Measurements from ENCODE around the gene CCDC178.

CCDC178 gene

DNA sequence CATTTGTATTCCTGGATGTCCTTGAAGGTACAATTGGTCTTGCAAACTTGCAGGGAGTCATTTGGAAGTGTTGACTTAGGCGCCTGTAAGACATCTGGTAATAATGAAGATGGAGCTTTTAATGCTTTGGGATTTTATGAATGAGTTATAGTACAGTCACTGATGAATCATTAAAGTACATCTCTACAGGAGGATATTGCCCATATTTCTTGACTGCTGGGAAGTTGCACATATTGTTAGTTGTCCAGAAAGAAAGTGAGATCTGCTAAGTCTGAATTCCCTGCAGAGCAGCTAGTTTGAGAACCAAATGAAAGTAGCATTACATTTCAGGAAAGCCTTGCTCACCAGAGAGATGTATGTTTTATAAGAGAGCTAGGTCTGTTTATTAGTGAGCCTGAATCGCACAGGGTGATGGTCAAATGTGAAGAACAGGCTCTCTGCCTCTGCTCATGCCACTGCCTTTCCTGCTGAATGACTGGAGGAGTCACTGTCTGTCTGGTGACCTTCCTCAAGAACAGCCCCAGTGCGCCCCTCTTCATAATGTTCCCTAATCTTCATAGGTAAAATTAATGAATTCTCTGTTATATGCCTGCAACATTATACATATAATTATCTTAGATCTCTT, 528.7 kb downstream of the CCDC178 start:
- no peak for DNase-seq (ENCODE audit: low read depth)

DNA sequence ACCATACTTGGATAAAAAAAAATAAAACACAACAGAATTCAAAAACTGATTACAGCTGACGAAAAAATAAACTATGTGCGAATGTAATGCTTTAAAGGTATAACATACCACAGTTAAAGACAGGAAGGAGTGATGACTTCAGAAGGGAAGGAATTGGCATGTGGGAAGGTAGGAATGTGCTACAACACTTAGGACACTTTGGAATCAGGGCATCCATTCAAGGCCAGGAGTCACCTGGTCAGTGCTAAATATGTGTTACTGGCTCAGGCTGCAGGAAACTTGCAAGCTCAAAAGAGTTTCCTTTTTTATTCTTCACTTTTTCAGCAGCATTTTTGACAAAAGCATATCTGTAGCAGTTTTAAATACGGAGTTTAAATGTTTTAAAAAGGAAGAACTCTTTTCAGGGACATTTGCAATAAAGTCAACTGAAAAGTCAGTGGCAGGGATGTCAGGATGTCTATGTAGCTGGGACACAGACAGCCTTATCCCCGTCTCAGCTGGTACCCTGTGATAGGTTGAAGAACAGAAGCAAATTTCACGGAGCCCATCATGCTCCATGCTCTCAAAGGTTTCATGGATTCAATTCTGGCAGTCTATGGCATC, 529.7 kb downstream of the CCDC178 start:
- no peak for DNase-seq (ENCODE audit: low read depth)

DNA sequence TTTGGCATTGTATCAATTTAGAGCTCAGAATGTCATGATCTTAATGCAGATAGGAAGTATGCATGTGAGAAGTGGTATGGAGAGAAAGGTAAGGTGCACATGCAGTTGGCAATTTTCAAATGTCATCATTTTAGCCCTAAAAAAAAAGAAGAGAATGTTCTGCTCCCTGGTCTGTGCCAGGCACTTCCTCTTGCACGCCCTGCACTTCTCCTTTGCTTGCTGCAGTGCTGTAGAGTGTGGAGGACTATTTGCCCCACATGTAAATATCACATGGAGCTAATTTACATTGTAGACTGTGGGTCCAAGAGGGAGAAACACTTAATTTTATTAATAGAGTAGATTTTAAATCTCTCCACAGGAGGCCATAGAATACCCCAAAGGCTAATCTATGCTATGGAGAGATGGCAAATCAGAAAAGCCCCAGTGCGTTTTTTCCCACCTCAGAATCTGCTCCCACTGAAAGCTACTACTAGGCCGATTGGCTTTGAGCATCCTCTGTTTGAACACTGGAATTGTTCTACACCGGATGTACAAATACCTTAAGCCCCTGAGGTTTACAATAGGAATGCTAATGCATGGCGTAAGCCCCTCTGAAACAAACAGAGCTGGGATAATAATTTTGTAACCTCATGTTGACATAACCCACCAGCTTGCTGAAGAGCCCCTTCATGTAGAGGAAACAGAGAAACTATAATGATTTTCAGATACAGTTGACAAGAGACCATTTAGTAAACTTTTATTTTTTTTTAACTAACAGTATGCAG, 530.5 kb downstream of the CCDC178 start:
- no peak for DNase-seq (ENCODE audit: low read depth)

DNA sequence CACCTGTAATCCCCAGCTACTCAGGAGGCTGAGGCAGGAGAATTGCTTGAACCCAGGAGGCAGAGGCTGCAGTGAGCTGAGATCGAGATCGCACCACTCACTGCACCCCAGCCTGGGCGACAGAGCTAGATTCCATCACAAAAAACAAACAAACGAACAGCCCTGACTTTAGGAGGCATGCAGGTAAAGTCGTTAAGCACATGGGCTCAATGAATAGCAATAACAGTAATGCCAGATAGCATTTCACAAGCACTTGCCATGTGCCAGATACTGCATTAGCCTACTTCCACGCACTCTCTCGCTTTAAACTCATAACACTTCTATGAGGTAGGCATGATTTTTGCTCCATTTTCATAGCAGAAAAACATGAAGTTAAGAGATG, 532.1 kb downstream of the CCDC178 start:
- no peak for DNase-seq (ENCODE audit: low read depth)

DNA sequence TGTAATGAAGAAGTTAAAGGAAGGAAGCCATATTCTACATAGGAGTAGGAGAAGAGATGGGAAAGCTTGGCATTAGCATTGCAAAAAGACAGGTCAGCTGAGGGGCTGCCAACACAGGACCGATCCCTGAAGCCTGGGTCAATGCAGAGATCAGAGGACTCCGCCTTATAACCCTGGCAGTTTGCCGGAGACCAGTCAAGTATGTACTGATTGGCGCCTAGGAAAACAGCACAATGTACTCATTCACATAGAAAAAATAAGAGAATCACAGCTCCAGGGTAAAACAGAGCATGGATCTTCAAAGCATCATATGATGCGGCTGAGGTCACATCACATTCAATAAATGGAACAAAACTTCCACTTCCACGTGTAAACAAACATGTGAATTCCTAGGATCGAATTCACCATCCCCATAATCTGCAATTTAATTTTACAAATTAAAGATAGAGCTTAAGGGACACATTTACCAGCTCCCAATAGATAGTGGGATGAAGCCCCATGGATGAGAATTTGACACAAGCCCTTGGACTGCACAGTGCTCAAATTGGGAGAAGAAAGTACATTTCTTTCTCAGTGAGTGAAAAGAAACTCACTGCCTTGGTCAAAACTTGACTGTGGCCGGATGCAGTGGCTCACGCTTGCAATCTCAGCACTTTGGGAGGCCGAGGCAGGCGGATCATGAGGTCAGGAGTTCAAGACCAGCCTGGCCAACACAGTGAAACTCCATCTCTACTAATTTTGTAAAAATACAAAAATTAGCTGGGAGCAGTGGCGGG, 532.7 kb downstream of the CCDC178 start:
- no peak for DNase-seq (ENCODE audit: low read depth)

DNA sequence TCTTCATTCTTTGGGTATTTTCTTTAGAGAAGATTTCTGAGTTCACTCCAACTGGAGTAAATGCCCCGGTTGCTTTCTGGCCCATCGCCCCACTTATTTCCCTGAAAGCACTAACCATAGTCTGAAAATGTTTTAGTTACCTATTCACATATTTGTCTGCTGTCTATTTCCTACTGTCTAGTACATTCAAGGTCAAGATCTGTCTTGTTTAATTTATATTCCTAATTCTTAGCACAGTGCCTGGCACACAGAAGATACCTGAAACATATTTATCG, 533.3 kb downstream of the CCDC178 start:
- DNase-seq (ENCODE audit: low read depth), result no peak

DNA sequence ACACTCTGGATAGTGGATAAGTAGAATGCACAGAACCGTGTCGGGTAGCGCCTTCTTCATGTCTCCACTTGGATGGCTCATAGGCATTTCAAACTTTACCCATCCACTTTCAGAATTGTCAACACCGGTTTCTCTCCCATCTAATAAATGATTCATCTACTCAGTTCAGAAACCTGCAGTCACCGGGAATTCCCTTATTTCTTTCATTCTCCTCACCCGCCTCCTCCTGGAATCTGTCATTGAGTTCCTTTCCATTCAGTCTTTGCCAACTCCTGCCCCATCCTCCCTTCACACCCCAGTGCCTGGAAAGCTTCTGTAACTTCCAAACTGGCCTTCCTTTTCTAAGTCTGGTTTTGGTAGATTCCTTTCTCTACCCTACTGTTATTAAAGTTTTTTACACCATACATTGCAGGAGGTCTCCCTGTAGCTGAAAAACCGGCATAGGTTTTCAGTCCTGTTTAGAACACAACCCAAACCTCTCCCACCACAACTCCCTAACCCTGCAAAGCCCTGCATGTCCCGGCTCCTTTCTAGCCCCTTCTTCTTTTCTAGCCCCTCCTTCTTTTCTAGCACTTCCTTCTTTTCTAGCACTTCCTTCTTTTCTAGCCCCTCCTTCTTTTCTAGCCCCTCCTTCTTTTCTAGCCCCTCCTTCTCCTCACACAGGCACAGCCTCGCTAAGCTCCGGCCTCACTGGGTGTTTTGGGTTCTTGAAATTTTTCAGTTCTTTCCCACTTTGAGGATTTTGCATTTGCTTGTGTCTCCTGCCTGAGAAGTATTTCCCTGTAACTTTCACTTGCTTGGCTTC, 533.8 kb downstream of the CCDC178 start:
- no peak for DNase-seq (ENCODE audit: low read depth)

DNA sequence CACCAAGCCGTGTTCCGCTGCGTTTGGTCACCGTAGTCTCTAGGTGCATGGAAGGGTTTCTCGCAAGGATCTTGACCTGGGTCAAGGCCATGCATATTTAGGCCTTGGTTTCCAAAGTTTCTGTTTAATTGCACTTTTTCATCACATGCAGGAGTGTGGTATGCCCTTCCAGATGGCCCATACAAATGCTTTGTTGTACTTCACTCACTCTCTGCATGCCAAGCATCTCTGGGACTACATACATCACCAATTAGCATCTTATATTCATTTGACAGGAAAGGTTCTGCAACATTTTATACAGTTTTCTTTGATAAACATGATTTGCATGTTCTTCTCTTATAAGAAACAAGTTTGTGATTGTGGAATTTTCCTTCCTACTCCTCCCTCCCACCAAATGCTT, 534.9 kb downstream of the CCDC178 start:
- DNase-seq (ENCODE audit: low read depth), result no peak

DNA sequence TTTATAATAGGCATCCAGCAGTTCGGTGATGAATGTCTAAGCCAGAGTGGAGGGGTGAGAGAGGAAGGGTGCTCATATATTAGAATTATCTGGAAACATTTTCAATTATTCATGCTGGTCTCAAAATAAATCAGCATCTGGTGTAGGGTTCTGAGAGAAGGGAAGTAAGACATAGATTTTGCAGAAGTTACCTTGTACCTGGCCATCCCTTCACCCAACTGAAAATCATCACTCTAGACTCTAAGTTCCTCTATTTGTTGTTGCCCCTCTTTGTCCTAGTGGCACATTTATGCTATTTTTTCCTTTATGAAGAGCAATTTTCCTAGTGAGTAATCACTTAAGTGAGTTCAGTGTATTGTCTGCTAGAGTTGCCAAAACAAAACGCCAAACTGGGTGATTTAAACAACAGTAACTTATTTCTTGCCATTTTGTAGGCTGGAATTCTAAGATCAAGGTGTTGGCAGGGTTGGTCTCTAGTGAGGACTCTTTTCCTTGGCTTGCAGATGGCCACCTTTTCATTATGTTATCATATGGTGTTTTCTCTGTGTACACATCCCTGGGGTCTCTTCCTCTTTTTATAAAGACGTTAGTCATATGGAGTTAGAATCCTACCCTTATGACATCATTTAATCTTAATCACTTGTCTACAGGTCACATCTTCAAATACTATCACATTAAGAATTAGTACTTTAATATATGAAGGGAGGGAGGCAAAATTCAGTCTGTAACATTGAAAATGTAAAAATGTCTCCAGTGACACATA, 537.8 kb downstream of the CCDC178 start:
- no peak for DNase-seq (ENCODE audit: low read depth)

DNA sequence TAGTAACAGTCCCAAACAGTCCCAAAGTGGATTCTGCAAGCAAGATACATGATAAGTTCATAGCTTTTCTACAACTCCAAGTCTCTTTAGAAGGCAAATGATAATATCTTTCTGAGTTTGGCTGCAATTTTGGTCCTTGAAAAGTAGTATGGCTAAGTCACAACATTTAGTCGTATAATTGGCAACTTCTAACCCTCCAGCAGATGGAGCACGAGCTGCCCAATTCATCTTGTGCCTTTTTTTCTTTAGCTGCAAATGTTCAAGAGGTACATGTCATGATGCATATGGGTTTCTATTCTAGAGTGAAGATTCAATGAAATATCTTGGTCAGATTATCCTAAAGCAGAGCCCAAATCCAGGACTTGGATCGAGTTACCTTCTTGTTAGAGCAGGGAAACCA, 540.7 kb downstream of the CCDC178 start:
- DNase-seq (ENCODE audit: low read depth), result no peak

DNA sequence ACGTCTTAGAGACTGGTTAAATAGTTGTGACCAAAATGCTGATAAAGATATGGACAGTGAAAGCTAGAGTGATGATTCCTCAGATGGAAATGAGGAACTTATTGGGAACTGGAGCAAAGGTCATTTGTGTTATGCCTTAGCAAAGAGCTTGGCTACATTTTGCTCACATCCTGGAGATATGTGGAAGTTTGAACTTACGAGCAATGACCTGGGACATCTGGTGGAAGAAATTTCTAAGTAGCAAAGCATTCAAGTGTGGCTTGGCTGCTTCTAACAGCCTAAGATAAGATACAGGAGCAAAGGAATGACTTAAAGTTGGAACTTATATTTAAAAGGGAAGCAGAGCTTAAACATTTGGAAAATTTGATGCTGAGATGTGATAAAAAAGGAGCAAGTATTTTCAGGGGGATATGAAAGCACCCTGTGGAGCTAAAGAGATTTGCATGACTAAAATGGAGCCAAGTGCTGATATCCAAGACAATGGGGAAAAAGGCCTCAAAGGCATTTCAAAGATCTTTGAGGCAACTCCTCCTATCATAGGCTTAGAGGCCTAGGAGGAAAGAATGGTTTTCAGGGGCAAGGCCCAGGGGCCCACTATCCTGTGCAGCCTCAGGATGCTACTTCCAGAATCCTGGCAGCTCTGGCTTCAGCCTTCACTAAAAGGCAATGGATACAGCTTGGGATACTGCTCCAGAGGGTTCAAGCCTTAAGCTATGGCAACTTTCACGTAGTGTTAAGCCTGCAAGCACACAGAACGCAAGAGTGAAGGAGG, 543.6 kb downstream of the CCDC178 start:
- DNase-seq (ENCODE audit: low read depth), result no peak

DNA sequence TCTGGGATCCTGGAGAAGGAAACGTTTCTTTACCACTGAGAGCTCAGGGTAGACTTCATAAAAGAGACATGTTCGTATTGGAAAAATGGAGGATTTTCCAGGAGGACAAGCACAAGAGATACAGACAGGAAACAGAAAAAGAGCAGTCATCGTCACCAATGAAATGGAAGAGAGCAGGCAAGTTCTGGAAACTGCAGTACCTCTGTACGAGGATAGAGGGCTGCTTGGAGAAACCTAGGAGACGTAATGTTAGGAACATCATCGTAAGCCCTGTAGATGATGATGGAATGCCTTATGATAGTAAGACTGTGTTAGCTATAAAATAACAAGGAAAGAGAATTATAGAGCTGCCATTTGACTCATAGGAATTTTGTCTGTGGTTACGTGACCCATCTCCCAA, 546.6 kb downstream of the CCDC178 start:
- no peak for DNase-seq (ENCODE audit: low read depth)

DNA sequence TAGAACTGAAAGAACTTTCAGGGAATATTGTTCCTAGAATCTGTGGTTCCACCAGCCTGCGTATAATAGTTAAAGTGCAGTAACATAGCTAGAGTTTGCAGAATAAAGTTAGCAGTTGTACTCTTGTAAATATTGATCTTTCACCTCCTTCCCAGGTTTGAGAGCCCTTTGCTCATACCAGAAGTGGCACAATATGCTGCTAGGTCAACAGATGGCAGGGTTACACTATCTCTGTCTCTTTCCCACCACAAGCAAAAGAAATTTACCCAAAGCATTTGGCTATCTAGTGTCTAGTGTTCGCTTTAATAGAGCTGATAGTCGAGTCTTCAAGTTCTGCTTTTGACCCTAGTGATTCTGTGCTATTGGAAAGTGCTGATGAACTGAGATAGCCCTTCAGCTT, 548.7 kb downstream of the CCDC178 start:
- no peak for DNase-seq (ENCODE audit: low read depth)

DNA sequence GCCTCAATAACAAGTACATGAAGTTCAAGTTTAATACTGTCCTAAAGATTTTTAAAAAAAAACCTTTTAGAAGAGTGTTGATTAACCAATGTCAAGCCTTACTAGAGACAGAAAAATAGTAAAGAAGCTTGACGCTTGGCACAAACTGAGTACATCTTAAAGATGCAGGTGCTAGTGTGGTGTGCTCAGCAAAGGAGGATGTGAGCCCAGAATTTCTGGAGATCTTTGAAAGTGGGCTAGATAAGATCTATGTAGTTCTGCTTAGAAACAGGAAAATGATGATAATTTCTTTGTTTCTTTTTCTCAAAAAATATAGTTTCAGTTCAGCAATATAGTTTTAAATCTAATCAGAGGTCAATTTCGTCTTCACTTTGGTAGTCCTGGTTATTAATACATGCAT, 549.4 kb downstream of the CCDC178 start:
- no peak for DNase-seq (ENCODE audit: low read depth)

DNA sequence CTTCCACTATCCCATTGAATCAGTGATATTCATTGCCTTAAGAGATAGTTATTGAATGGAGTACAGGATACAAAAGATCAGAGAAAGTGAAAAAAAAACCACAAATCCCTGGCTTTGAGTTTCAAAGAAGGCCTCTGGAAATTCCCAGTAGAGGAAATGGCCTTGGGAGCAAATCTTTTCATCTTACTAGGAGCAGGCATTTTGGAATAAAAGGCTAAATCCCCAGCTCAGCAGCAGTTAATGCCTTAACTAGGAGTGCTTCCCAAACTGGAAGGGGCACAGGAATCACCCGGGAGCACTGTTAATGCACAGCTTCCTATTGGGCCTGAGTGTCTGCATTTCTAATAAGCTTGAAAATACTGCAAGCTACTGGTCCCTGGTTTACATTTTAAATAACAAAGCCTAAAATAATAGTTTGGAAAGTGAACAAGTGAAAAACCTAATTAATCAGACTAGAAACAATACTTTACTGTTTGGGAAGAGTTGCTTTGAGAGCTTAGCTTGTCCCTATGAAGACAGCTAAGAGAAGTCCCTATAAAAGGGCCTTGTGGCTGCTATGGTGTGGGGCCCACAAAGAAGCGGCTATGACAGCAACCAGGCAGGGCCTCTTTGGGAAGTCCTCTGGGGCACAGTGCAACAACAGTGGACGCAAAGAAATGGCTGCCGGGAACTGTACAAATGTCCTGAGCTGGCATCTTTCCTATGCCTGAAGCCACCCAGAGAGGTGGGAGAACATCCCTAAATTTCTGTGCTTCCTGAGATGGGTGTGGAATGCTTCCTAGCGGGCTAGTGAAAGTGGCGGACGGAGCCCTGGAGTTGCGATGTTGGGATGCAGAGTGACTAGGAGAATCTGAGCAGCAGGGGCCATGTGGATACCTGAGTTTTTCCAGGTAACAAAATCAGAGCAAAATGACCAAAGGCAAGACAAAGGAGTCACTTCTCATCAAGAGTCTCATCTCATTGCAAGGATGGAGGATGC, 550.6 kb downstream of the CCDC178 start:
- DNase-seq (ENCODE audit: low read depth), result no peak

DNA sequence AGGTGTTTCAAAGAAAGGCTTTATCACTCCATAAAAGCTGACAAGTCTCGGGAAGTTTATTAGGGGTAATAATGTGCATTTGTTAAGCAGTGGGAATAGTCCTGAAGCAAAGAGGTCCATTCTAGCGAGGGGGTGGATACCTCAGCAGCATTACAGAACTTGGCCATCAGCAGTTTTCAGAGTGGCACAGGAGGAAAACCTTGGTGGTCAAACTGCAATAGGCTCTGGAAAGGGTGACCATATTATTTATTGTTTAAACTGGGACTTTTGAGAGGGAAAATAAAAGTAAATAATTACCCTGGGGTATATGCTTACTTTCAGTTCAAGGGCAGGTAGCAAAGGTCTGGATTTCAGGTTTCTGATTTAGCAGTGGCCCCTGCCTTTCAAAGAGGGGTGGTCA, 552.2 kb downstream of the CCDC178 start:
- no peak for DNase-seq (ENCODE audit: low read depth)

All from stimulated activated CD8-positive, alpha-beta memory T cell treated with anti-CD3 and anti-CD28 coated beads, Interleukin-15, amount 100 ng/mL, for 24 hours (primary cell).